HL-60 (cell line): ENCODE data around the gene GPC5.

Experiments
- DNase-seq, 2 experiments: peaks; one replicate each; pipeline ENCODE4 v3.0.0-alpha.2; 2010 to 2020; ENCODE audit warnings: low read depth in 1 of 2, low spot score in 1 of 2
- H3K27ac ChIP-seq: fragments of 250-450 bp; sonication (Bioruptor Pico); replicated peaks from 2 replicates; pipeline ENCODE4 v1.5.1; 2020; ENCODE audit warnings: mild to moderate bottlenecking, moderate library complexity
- H3K27me3 ChIP-seq: fragments of 250-450 bp; sonication (Bioruptor Pico); 2 replicates; pipeline ENCODE4 v1.5.1; 2021; ENCODE audit warnings: mild to moderate bottlenecking, moderate library complexity; ENCODE audit not compliant: insufficient read depth, poor library complexity, severe bottlenecking
- H3K4me3 ChIP-seq: replicated peaks from 2 replicates; pipeline ENCODE4 v1.5.1; 2011; ENCODE audit warnings: mild to moderate bottlenecking, control low read depth, low read length; ENCODE audit not compliant: insufficient read depth
- GABPA ChIP-seq: IDR thresholded peaks from 2 replicates; pipeline ENCODE4 v1.6.1; 2012; ENCODE audit warnings: low read depth
- POLR2AphosphoS5 ChIP-seq: IDR thresholded peaks from 2 replicates; pipeline ENCODE4 v1.6.1; 2012; ENCODE audit warnings: low read depth
- SPI1 ChIP-seq: IDR thresholded peaks from 2 replicates; pipeline ENCODE4 v1.6.1; 2012; ENCODE audit warnings: low read depth, mild to moderate bottlenecking, borderline replicate concordance
- TF ChIP-seq, protein P1 (sequence below): IDR thresholded peaks from one replicate; pipeline ENCODE4 v1.5.1; 2011; ENCODE audit warnings: low read length, control low read depth, inconsistent platforms; ENCODE audit not compliant: insufficient read depth
- TF ChIP-seq, protein P2 (sequence below): IDR thresholded peaks from 2 replicates; pipeline ENCODE4 v1.6.1; 2012; ENCODE audit warnings: low read depth; ENCODE audit not compliant: insufficient replicate concordance

Gene GPC5

DNA sequence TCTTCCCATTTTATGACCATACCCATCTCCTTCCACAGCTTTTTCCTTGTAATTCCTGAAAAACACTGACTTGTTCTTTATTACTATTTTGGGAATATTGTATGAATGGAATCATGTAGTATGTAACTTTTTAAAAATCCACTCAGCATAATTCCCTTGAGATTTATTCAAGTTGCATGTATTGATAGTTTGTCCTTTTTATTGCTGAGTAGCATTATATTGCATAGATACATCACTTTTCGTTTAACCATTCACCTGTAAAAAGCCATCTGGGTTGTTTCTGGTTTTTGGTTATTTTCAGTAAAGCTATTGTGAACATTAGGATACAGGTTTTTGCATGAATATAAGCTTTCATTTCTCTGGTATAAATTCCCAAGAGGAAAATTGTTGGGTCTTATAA is 115.4 kb downstream of the GPC5 start:
- no peaks in the 10 kb centered on the region for H3K27me3 ChIP-seq

DNA sequence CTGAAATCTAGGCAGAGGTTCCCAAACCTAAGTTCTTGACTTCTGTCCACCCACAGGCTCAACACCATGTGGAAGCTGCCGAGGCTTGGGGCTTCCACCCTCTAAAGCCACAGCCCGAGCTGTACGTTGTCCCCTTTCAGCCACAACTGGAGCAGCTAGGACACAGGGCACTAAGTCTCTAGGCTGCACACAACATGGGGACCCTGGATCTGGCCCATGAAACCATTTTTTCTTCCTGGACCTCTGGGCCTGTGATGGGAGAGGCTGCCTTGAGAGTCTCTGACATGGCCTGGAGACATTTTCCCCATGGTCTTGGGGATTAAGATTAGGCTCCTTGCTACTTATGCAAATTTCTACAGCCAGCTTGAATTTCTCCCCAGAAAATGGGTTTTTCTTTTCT is 118.4 kb downstream of the GPC5 start:
- DNase-seq = no peak
- TF ChIP-seq, protein P1, sequence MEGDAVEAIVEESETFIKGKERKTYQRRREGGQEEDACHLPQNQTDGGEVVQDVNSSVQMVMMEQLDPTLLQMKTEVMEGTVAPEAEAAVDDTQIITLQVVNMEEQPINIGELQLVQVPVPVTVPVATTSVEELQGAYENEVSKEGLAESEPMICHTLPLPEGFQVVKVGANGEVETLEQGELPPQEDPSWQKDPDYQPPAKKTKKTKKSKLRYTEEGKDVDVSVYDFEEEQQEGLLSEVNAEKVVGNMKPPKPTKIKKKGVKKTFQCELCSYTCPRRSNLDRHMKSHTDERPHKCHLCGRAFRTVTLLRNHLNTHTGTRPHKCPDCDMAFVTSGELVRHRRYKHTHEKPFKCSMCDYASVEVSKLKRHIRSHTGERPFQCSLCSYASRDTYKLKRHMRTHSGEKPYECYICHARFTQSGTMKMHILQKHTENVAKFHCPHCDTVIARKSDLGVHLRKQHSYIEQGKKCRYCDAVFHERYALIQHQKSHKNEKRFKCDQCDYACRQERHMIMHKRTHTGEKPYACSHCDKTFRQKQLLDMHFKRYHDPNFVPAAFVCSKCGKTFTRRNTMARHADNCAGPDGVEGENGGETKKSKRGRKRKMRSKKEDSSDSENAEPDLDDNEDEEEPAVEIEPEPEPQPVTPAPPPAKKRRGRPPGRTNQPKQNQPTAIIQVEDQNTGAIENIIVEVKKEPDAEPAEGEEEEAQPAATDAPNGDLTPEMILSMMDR = no peak
- TF ChIP-seq SPI1 = no peak
- TF ChIP-seq POLR2AphosphoS5 = no peak
- TF ChIP-seq, protein P2, sequence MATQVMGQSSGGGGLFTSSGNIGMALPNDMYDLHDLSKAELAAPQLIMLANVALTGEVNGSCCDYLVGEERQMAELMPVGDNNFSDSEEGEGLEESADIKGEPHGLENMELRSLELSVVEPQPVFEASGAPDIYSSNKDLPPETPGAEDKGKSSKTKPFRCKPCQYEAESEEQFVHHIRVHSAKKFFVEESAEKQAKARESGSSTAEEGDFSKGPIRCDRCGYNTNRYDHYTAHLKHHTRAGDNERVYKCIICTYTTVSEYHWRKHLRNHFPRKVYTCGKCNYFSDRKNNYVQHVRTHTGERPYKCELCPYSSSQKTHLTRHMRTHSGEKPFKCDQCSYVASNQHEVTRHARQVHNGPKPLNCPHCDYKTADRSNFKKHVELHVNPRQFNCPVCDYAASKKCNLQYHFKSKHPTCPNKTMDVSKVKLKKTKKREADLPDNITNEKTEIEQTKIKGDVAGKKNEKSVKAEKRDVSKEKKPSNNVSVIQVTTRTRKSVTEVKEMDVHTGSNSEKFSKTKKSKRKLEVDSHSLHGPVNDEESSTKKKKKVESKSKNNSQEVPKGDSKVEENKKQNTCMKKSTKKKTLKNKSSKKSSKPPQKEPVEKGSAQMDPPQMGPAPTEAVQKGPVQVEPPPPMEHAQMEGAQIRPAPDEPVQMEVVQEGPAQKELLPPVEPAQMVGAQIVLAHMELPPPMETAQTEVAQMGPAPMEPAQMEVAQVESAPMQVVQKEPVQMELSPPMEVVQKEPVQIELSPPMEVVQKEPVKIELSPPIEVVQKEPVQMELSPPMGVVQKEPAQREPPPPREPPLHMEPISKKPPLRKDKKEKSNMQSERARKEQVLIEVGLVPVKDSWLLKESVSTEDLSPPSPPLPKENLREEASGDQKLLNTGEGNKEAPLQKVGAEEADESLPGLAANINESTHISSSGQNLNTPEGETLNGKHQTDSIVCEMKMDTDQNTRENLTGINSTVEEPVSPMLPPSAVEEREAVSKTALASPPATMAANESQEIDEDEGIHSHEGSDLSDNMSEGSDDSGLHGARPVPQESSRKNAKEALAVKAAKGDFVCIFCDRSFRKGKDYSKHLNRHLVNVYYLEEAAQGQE = no peak
- no peak for TF ChIP-seq GABPA

More for the DNA sequence above, 115.4 kb downstream of the GPC5 start:
- DNase-seq = no peak
- no peak overlapping the region for H3K27ac ChIP-seq
- no peak overlapping the region for H3K4me3 ChIP-seq
- TF ChIP-seq SPI1 = no peak
- no peak for TF ChIP-seq POLR2AphosphoS5
- TF ChIP-seq, protein P1 = no peak
- TF ChIP-seq, protein P2 = no peak
- no peak for TF ChIP-seq GABPA

DNA sequence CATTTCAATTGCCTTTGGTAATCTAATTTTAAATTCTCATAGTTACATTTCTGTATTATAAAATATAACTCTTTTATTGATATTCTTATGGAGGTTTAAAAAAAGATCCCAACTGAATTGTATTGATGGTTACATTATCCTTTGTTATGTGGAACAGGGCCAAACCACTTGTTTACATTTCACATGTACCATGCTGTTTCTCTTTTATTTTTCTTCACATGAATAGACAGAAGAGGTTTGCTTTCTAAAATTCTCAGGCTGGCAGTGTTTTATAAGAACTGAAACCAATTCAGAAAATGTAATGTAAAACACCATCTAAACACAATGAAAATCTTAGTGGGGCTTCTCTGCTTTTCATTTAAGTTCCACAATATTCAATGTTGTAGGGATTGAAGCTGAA is 122.5 kb downstream of the GPC5 start:
- DNase-seq = no peak
- TF ChIP-seq GABPA (no peak), SPI1 (no peak), POLR2AphosphoS5 (no peak)
- TF ChIP-seq, protein P1 = no peak
- TF ChIP-seq, protein P2 = no peak
- H3K4me3 ChIP-seq = no peak overlapping the region
- H3K27me3 ChIP-seq = no peaks in the 10 kb centered on the region
- no peak overlapping the region for H3K27ac ChIP-seq

More for the DNA sequence above, 118.4 kb downstream of the GPC5 start:
- no peak overlapping the region for H3K27ac ChIP-seq
- H3K27me3 ChIP-seq = no peaks in the 10 kb centered on the region
- H3K4me3 ChIP-seq = no peak overlapping the region
